Neural cell (in vitro differentiated cells): Measurements from ENCODE around the gene SHC1. TPM values are rescaled to one million over a fixed set of nuclear protein-coding genes. Genes with fewer than 3 reads are reported as not detected.

Experiments
- H2AFZ ChIP-seq: fragments of 200-600, 300-800 bp; sonication (generic), shearing (Covaris generic); 2 replicates; pipeline ENCODE4 v1.6.0; 2014; ENCODE audit warnings: low read depth, mild to moderate bottlenecking, antibody characterized with exemption, low read length, moderate library complexity
- H3F3A ChIP-seq: fragments of 200-600 bp; shearing (Covaris generic); 2 replicates; pipeline ENCODE4 v1.6.1; 2016; ENCODE audit warnings: mild to moderate bottlenecking, moderate library complexity, mixed read lengths, antibody characterized with exemption, low read length; ENCODE audit not compliant: insufficient read depth, poor library complexity, severe bottlenecking
- H3K27ac ChIP-seq: fragments of 200-600, 300-800 bp; sonication (generic), shearing (Covaris generic); 2 replicates; pipeline ENCODE4 v1.5.1; 2014; ENCODE audit warnings: mild to moderate bottlenecking, low read length, moderate library complexity
- H3K27me3 ChIP-seq: fragments of 300-800, 200-600 bp; sonication (generic), shearing (Covaris generic); 2 replicates; pipeline ENCODE4 v1.6.0; 2014; ENCODE audit warnings: mild to moderate bottlenecking, low read depth, low read length, moderate library complexity; ENCODE audit not compliant: insufficient read depth
- H3K36me3 ChIP-seq: fragments of 300-800, 200-600 bp; sonication (generic), shearing (Covaris generic); 2 replicates; pipeline ENCODE4 v1.5.1; 2014; ENCODE audit warnings: mild to moderate bottlenecking, antibody characterized with exemption, low read length, moderate library complexity; ENCODE audit not compliant: insufficient read depth
- H3K4me2 ChIP-seq: fragments of 300-800, 200-600 bp; sonication (generic), shearing (Covaris generic); 2 replicates; pipeline ENCODE4 v1.6.0; 2014; ENCODE audit warnings: mild to moderate bottlenecking, low read length
- H3K4me3 ChIP-seq: fragments of 300-800, 200-600 bp; sonication (generic), shearing (Covaris generic); 2 replicates; pipeline ENCODE4 v1.5.1; 2014; ENCODE audit warnings: mild to moderate bottlenecking, low read length, moderate library complexity
- H3K79me2 ChIP-seq: fragments of 200-600 bp; shearing (Covaris generic); replicated peaks from 2 replicates; pipeline ENCODE4 v1.6.0; 2014; ENCODE audit warnings: mild to moderate bottlenecking, low read length, moderate library complexity; ENCODE audit not compliant: insufficient read depth
- H3K9ac ChIP-seq: fragments of 300-800, 200-600 bp; sonication (generic), shearing (Covaris generic); 2 replicates; pipeline ENCODE4 v1.6.1; 2016; ENCODE audit warnings: mild to moderate bottlenecking, low read length, mixed read lengths
- H3K9me2 ChIP-seq: fragments of 200-600 bp; shearing (Covaris generic); 2 replicates; pipeline ENCODE4 v1.6.1; 2016; ENCODE audit warnings: mild to moderate bottlenecking, low read length, mixed read lengths; ENCODE audit not compliant: insufficient read depth
- H3K9me3 ChIP-seq: fragments of 200-600, 300-800 bp; sonication (generic), shearing (Covaris generic); 2 replicates; pipeline ENCODE4 v1.6.1; 2016; ENCODE audit warnings: mild to moderate bottlenecking, mixed run types, low read length, moderate library complexity, mixed read lengths
- H4K20me1 ChIP-seq: fragments of 200-600 bp; shearing (Covaris generic); 2 replicates; pipeline ENCODE4 v1.6.1; 2016; ENCODE audit warnings: mild to moderate bottlenecking, mixed run types; ENCODE audit not compliant: insufficient read depth
- CTCF ChIP-seq: fragments of 450-650 bp; IDR thresholded peaks from 2 replicates; pipeline ENCODE4 v1.5.1; 2014; ENCODE audit warnings: antibody characterized with exemption, mild to moderate bottlenecking, moderate library complexity; ENCODE audit not compliant: poor library complexity, severe bottlenecking
- EP300 ChIP-seq: fragments of 450-650 bp; conservative IDR thresholded peaks from 2 replicates; pipeline ENCODE4 v1.6.1; 2014; ENCODE audit warnings: antibody characterized with exemption, mild to moderate bottlenecking, moderate library complexity; ENCODE audit not compliant: poor library complexity, severe bottlenecking
- EZH2 ChIP-seq: fragments of 200-600, 300-800 bp; shearing (Covaris generic), sonication (generic); IDR thresholded peaks from 2 replicates; pipeline ENCODE4 v1.6.1; 2014; ENCODE audit warnings: antibody characterized with exemption, low read length, borderline replicate concordance, mild to moderate bottlenecking; ENCODE audit not compliant: insufficient read depth, poor library complexity, severe bottlenecking
- MXI1 ChIP-seq: fragments of 450-650 bp; conservative IDR thresholded peaks from 2 replicates; pipeline ENCODE4 v1.6.1; 2014; ENCODE audit warnings: antibody characterized with exemption, mild to moderate bottlenecking; ENCODE audit not compliant: poor library complexity, severe bottlenecking
- POLR2AphosphoS5 ChIP-seq: IDR thresholded peaks from 2 replicates; pipeline ENCODE4 v1.6.1; 2012
- RAD21 ChIP-seq: fragments of 450-650 bp; conservative IDR thresholded peaks from 2 replicates; pipeline ENCODE4 v1.6.1; 2014; ENCODE audit warnings: antibody characterized with exemption, mild to moderate bottlenecking, moderate library complexity
- REST ChIP-seq: IDR thresholded peaks from 2 replicates; pipeline ENCODE4 v1.6.1; 2012; ENCODE audit warnings: borderline replicate concordance
- SMC3 ChIP-seq: fragments of 450-650 bp; conservative IDR thresholded peaks from 2 replicates; pipeline ENCODE4 v1.6.1; 2014; ENCODE audit warnings: antibody characterized with exemption, mild to moderate bottlenecking, moderate library complexity; ENCODE audit not compliant: poor library complexity
- TAF1 ChIP-seq: IDR thresholded peaks from 2 replicates; pipeline ENCODE4 v1.6.1; 2012; ENCODE audit warnings: low read depth
- polyA plus RNA-seq: library from polyadenylated mRNA; depleted of rRNA; stranded (reverse); fragments of >200 nt; gene quantifications from 2 replicates; pipeline ENCODE4 v1.2.3, GENCODE V29; 2014

Gene SHC1
- polyA plus RNA-seq, 1 donor from 2014 or later: 9.5 TPM

- no peak overlapping the region for H3K4me3 ChIP-seq
- H3K9me2 ChIP-seq: no peaks in the 10 kb centered on the region
- no peaks in the 10 kb centered on the region for H3K36me3 ChIP-seq
- H3K4me2 ChIP-seq: no peak overlapping the region
- no peaks in the 10 kb centered on the region for H3K9me3 ChIP-seq
- no peaks in the 10 kb centered on the region for H3F3A ChIP-seq
- no peak overlapping the region for H3K9ac ChIP-seq
- no peaks in the 10 kb centered on the region for H3K27me3 ChIP-seq
- H3K27ac ChIP-seq: no peak overlapping the region
- H4K20me1 ChIP-seq: no peaks in the 10 kb centered on the region
- H2AFZ ChIP-seq: no peak overlapping the region
- no peak for TF ChIP-seq EP300
- TF ChIP-seq CTCF: no peak
- no peaks in the 10 kb centered on the region for H3K79me2 ChIP-seq
These were observed 25.2 kb downstream of the SHC1 start for GRCh38 chr1:154945160-154945961.

GRCh38 chr1:154944401-154945159 is 26.0 kb downstream of the SHC1 start:
- no peaks in the 10 kb centered on the region for H3F3A ChIP-seq
- no peaks in the 10 kb centered on the region for H4K20me1 ChIP-seq
- H3K36me3 ChIP-seq: no peaks in the 10 kb centered on the region
- H3K79me2 ChIP-seq: no peaks in the 10 kb centered on the region
- H3K9ac ChIP-seq: no peak overlapping the region
- H2AFZ ChIP-seq: no peak overlapping the region
- H3K27ac ChIP-seq: no peak overlapping the region
- no peak overlapping the region for H3K4me2 ChIP-seq
- no peaks in the 10 kb centered on the region for H3K9me2 ChIP-seq
- H3K4me3 ChIP-seq: no peak overlapping the region
- no peak for TF ChIP-seq SMC3
- TF ChIP-seq CTCF: no peak
- no peak for TF ChIP-seq TAF1
- TF ChIP-seq EZH2: no peak
- TF ChIP-seq POLR2AphosphoS5: no peak
- no peak for TF ChIP-seq EP300
- no peak for TF ChIP-seq REST
- TF ChIP-seq MXI1: no peak
- TF ChIP-seq RAD21: no peak
- H3K9me3 ChIP-seq: no peaks in the 10 kb centered on the region
- no peaks in the 10 kb centered on the region for H3K27me3 ChIP-seq
